Measurements from ENCODE around the gene C10orf143.

C10orf143 gene

DNA sequence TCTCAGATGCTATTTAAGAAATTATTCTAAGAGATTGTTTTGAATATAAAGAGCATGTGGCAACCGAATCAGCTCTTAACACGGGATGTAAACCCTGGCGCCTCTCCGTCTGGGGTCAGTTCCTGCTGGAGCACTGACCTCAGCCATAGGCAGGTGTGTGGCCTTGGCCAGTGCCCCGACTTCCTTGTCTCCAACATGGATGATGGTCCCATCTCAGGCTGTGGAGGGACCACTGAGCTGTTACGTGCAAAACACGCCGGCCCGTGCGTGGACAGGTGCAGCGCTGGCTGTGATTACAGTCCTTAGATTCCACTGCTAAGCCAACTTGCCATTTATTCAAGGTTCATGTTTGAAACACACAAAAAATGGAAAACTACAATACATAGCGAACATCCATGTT lies 59.9 kb downstream of the C10orf143 start:
- DNase-seq, result no peak

DNA sequence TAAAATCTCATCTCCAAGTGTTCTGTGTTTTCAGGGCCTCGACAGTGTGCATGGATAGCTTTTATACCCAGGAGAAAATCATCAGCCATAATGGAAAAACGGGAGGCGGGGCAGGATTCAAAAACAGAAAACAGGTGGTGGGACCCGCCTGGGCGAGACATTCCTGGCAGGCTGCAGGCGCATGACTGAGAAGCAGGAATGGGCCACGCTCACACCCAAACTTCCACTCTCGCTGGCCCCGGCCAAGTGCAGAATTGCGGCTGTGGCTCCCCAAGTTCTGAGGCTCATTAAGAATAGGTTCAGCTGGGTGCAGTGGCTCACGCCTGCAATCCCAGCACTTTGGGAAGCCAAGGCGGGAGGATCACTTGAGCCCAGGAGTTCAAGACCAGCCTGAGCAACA lies 60.6 kb downstream of the C10orf143 start:
- DNase-seq, result no peak

DNA sequence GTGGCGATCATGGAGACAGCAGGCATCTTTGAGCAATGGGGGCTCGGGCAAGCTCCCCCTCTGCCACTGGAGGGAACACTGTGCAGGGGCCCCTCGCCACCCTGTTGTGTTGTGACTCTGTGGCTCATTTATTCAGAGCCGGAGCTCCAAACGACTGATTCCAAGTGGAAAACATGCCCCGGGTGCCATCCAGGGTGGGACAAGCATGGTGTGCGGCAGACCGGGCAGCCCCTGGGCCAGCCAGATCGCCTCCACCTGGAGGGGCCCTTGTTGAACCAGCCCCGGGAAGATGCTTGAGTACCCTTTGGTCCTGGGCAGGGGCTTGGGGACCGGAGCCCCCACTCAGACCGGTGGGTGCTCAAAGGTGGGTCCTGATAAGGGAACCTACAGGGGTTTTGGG lies 61.4 kb downstream of the C10orf143 start:
- no peak for DNase-seq

- DNase-seq, result no peak
Observed at GRCh38 chr10:130048081-130048480, 62.5 kb downstream of the C10orf143 start.

DNA sequence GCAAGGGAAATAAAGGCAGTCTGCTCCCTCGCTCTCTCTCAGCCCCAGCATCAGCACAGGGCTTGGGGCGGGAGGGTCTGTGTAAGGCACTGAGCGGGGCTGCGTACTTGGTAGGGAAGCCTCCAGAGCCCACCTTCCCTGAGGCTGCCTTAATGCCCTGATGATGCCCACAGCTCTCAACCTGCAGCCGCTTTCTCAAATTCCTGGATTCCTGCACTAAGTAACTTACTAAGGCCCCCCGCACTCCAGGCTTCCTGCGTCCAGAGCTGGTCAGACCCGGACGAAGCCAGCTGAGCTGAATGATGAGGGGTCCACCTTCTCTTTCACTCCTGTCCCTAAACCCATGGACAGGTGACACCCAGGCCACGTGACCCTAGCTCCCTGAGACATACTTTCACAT lies 63.3 kb downstream of the C10orf143 start:
- DNase-seq, result no peak

DNA sequence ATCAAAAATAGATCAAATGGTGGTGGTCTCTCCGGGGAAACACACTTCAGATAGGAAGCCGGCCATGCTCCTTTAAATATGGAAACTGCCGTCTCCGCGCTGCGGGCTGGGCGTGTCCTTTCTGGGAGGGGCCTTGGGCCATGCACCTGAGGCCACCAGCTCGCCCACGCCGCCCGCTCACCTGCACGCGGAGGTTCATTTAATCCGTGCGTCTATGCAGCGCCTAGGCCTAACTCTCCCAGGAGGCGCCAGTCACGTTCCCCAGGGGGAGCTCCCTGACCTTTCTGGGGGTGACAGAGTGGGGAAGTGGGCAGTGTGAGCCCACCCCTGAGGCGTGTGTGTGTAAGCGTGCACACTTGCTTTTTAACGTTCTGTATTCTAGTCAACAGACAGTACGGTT lies 64.0 kb downstream of the C10orf143 start:
- no peak for DNase-seq

DNA sequence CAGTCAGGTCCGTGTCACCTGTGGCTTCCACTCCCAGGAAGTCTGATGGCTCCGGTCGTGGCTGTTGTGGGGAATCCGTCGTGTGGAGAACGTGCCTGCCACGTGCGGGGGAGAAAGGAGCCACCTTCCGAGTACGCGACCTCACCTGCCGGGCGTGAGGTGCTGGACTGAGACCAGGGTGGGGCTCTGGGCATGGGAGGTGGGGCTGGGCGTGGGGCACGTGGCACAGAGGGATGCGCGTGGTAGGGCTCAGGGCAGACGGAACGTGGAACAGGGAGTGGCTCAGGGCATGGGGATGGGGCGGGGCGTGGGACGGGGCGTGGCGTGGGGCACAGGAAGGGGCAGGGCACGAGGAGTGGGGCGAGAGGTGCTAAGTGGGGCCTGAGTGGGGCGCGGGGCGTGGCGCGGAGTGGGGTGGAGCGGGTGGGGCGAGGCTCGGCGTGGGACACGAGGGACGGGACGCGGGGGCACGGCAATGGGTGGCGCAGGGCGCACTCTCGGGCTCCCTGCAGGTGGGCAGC lies 64.8 kb downstream of the C10orf143 start:
- no peak for DNase-seq

GRCh38 chr10:130045091-130045652 lies 65.5 kb downstream of the C10orf143 start:
- no peak for DNase-seq

DNA sequence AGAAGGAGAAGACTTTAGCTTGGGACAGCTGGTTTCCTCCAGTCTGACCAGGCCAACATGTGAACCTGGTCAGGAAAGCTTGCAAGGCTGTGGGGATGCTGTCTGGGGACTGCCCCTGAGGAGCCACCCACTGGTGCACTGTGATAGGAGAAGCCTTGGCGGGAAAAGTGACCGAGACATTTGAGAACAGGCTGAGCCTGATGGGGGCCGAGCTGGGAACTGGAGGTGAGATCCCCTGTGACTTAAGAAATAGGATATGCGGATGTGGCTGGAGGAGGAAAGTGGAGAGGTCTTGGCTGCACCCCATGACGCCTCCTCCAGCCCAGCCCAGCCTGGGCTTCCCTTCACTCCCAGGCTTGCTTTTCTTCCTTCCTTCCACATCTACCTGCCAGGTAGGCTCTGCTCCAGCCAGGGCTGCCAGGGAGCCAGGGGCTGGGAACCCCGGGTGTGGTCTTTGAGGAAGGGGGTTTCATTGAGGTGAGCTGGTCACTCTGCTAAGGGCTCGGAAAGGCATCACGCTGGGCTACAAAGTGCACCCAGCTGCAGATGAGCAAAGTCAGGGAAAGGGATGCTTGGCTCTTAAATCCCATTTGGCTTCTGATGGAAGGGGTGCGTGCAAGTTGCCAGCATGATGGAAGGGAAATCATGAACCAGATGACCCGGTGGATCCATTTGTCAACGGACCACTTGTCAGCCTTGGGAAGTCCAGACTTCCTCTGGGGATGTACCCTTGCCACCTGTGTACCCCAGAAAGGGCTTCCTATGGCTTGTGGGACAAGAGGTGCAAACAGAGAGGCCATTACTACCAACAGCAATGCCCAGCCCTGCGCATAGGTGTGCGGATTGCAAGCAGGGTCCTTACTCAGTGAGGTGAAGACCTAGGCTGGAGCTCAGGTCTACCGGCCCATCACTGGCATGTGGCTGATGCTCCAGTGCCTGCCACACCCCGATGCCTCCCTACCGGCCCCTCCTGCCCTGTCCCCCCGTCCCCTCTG lies 66.3 kb downstream of the C10orf143 start:
- no peak for DNase-seq

GRCh38 chr10:130043491-130043890 lies 67.1 kb downstream of the C10orf143 start:
- DNase-seq, result no peak

DNA sequence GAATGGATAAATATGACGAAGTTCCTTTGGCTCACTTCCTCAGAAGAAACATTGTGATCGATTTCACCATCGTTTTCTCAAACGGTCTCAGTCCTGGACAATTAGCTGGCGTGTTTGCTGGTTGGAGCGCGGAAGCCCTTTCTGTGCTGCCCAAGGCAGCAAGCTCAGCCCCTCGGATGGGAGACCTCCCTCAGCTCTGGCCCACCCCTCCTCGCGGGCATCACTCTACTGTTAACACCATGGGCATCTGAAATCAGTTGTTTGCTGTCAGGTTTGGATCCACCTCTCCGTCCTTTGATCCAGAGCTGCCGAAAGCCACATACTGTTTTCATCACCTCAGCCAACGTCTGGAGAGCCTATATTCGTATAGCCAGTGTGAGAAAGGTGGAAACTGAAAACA lies 68.2 kb downstream of the C10orf143 start:
- no peak for DNase-seq

DNA sequence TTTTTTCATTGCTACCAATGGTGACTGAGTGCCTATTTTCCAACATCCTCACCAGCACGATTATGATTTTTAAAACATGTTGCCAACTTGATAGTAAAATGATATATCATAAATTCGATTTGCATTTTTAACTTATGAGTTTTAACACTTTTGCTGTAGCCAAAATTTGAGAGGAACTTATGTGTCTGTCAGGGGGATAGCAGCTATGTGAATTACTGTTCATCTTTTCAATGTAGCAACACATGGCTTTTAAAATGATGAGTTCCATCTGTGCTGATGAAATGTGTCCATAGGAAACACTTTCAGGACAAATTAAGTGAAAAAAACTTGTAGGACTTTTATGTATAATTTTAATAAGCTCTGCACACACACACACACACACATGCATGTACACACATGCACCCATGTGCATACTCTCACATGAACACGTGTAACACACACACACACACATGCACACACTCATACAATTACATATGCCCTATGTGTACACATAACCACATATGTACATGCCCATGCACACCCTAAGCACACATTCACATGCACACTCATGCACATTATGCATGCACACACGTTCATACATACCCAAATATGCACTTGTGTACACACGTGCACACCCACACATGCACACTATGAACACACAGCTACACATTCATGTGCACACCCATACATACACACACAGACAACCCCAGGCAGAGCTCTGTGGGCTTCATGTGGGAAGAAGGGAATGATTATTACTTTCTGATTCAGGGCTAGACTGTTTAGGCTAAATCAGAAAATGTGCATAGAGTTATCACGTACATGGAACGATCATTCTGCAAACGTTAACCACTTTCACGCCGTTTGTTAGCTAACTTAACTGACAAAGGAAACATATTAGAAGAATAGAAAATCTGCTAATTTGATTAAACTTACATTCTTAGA lies 68.9 kb downstream of the C10orf143 start:
- DNase-seq, result no peak

- DNase-seq, result no peak
Observed at GRCh38 chr10:130040817-130041330, 69.8 kb downstream of the C10orf143 start.

DNA sequence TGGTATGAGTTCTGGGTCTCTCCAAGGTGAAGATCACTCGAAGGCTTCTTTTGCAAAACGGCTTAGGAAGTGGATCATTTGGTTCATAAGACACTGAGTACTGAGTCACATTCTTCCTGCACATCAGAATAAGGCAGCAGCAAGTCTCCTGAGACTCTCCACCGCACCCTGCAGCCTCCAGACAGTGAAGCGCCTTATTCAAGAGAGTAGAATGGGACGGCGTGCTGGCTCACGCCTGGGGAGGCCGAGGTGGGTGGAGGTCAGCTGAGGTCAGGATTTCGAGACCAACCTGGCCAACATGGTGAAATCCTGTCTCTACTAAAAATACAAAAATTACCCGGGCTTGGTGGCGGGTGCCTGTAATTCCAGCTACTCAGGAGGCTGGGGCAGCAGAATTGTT lies 70.3 kb downstream of the C10orf143 start:
- no peak for DNase-seq

- DNase-seq, result no peak
Observed at GRCh38 chr10:130039141-130039540, 71.5 kb downstream of the C10orf143 start.

DNA sequence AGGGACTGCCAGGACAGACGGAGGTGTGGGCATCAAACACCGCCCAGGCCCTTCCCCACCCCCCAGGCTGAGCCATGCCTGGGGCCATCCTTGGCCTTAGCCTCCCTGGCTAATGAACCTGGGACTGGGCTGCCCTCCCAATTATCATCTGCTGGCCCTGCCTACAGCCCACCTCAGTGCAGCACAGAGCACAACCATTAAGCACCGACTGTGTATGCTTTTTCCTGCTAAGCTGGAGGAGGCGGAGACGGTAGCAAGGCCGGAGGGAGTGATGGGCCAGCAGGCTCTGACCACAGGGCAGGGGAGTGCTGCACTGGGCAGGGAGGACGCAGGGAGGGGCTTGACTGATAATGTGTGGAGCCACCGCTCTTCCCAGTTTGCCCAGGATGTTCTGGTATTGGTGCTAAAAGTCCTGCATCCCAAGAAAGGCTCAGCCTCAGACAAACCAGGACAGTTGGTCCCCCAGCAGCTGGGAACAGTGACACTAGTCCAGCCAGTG lies 72.0 kb downstream of the C10orf143 start:
- DNase-seq, result no peak

- no peak for DNase-seq
Observed at GRCh38 chr10:130038019-130038555, 72.5 kb downstream of the C10orf143 start.

GRCh38 chr10:130037169-130037661 lies 73.4 kb downstream of the C10orf143 start:
- no peak for DNase-seq

- no peak for DNase-seq
Observed at GRCh38 chr10:130036296-130037065, 74.1 kb downstream of the C10orf143 start.

- no peak for DNase-seq
Observed at GRCh38 chr10:130029209-130029608, 81.4 kb downstream of the C10orf143 start.

GRCh38 chr10:130028465-130028819 lies 82.2 kb downstream of the C10orf143 start:
- DNase-seq, result no peak
